HepG2 (cell line): Measurements from ENCODE around the gene CDK13. TPM values are rescaled to one million over a fixed set of nuclear protein-coding genes. Genes with fewer than 3 reads are reported as not detected.

ENCODE experiments used
- AHR ChIP-seq: IDR thresholded peaks from 2 replicates; pipeline ENCODE4 v1.6.1; 2018; ENCODE audit warnings: missing genetic modification reagents, missing compliant biosample characterization
- CREB1 ChIP-seq, 2 experiments: fragments of 450-650 bp in 1 of 2; IDR thresholded peaks; 2 replicates each; pipeline ENCODE4 v1.6.1; 2016 to 2017; ENCODE audit warnings: control low read depth in 1 of 2, mild to moderate bottlenecking in 1 of 2, missing compliant biosample characterization in 1 of 2, missing genetic modification characterization in 1 of 2
- FOXP1 ChIP-seq, 2 experiments: fragments of 450-650 bp in 1 of 2; IDR thresholded peaks; 2 replicates each; pipeline ENCODE4 v1.6.1; 2017 to 2018; ENCODE audit warnings: antibody characterized with exemption in 1 of 2
- HDAC6 ChIP-seq: fragments of 200-600 bp; sonication (generic); IDR thresholded peaks from 2 replicates; pipeline ENCODE4 v1.7.0; 2017; ENCODE audit warnings: mild to moderate bottlenecking, antibody characterized with exemption, low read length, low read depth
- KAT7 ChIP-seq: IDR thresholded peaks from 2 replicates; pipeline ENCODE4 v1.6.1; 2018; ENCODE audit warnings: borderline replicate concordance, missing compliant biosample characterization
- KDM2A ChIP-seq: sonication (generic); formaldehyde crosslinking; IDR thresholded peaks from 2 replicates; pipeline ENCODE4 v1.4.0; 2020; ENCODE audit warnings: low read depth, missing genetic modification reagents, borderline replicate concordance
- MED1 ChIP-seq: sonication (generic); formaldehyde crosslinking; IDR thresholded peaks from 2 replicates; pipeline ENCODE4 v1.4.0; 2020; ENCODE audit warnings: missing genetic modification reagents
- PTBP1 ChIP-seq: fragments of 200-400 bp; formaldehyde crosslinking; IDR thresholded peaks from 2 replicates; pipeline ENCODE4 v1.6.1; 2018; ENCODE audit warnings: low read length, low read depth; ENCODE audit not compliant: poor library complexity, severe bottlenecking
- RFXANK ChIP-seq: IDR thresholded peaks from 2 replicates; pipeline ENCODE4 v1.6.1; 2016
- SMARCC2 ChIP-seq: fragments of 450-650 bp; IDR thresholded peaks from 2 replicates; pipeline ENCODE4 v1.6.1; 2017; ENCODE audit warnings: antibody characterized with exemption, mild to moderate bottlenecking
- TAF1 ChIP-seq: sonication (generic); formaldehyde crosslinking; IDR thresholded peaks from 2 replicates; pipeline ENCODE4 v1.4.0; 2020; ENCODE audit warnings: missing genetic modification reagents
- ZNF251 ChIP-seq: sonication (generic); formaldehyde crosslinking; IDR thresholded peaks from 2 replicates; pipeline ENCODE4 v1.9.0; 2021; ENCODE audit warnings: mild to moderate bottlenecking, missing genetic modification reagents
- ZNF615 ChIP-seq: sonication (generic); formaldehyde crosslinking; IDR thresholded peaks from 2 replicates; pipeline ENCODE4 v1.5.0; 2020; ENCODE audit warnings: mild to moderate bottlenecking, missing genetic modification reagents, borderline replicate concordance
- ZNF670 ChIP-seq: sonication (generic); formaldehyde crosslinking; IDR thresholded peaks from 2 replicates; pipeline ENCODE4 v1.8.0; 2022; ENCODE audit warnings: mild to moderate bottlenecking, missing genetic modification reagents, borderline replicate concordance
- ZNF772 ChIP-seq: sonication (generic); formaldehyde crosslinking; IDR thresholded peaks from 2 replicates; pipeline ENCODE4 v1.5.0; 2020; ENCODE audit warnings: mild to moderate bottlenecking, missing genetic modification reagents
- ZNF891 ChIP-seq: sonication (generic); formaldehyde crosslinking; IDR thresholded peaks from 2 replicates; pipeline ENCODE4 v1.5.0; 2020; ENCODE audit warnings: mild to moderate bottlenecking, missing genetic modification reagents
- ZSCAN20 ChIP-seq: sonication (generic); formaldehyde crosslinking; IDR thresholded peaks from 2 replicates; pipeline ENCODE4 v1.4.0; 2020; ENCODE audit warnings: missing genetic modification reagents, mild to moderate bottlenecking, borderline replicate concordance
- ZSCAN30 ChIP-seq: sonication (generic); formaldehyde crosslinking; IDR thresholded peaks from 2 replicates; pipeline ENCODE4 v1.5.0; 2020; ENCODE audit warnings: mild to moderate bottlenecking, missing genetic modification reagents
- polyA plus RNA-seq, 8 experiments: library from polyadenylated mRNA; depleted of rRNA in 3 of 8; stranded (reverse) in 7 of 8; unstranded in 1 of 8; fragments of >200 nt; fragmentation: Illumina TruSeq in 4 of 8; extraction: Trizol in 4 of 8; gene quantifications; 2 replicates each; pipeline versions ENCODE4 v1.2.1 to v1.2.3, GENCODE V29; 2011 to 2016; ENCODE audit warnings: low read depth in 4 of 8, missing spikeins in 1 of 8, mixed read lengths in 1 of 8; ENCODE audit not compliant: insufficient read depth in 1 of 8
- total RNA-seq, 5 experiments: library from RNA; depleted of rRNA; stranded (reverse); fragments of >200 nt; fragmentation: Illumina TruSeq; extraction: Trizol; gene quantifications; 2 replicates each; pipeline ENCODE4 v1.2.3, GENCODE V29; 2016; ENCODE audit warnings: low read depth in 1 of 5
- TF ChIP-seq, protein P1 (sequence below): fragments of 450-650 bp; IDR thresholded peaks from 2 replicates; pipeline ENCODE4 v1.6.1; 2017; ENCODE audit warnings: mild to moderate bottlenecking
- TF ChIP-seq, protein P2 (sequence below): sonication (generic); formaldehyde crosslinking; IDR thresholded peaks from 2 replicates; pipeline ENCODE4 v1.5.0; 2020; ENCODE audit warnings: mild to moderate bottlenecking, low read depth, missing genetic modification reagents, borderline replicate concordance
- TF ChIP-seq, protein P3 (sequence below): sonication (generic); formaldehyde crosslinking; IDR thresholded peaks from 2 replicates; pipeline ENCODE4 v1.4.0; 2020; ENCODE audit warnings: missing genetic modification reagents
- TF ChIP-seq, protein P4 (sequence below): sonication (generic); formaldehyde crosslinking; IDR thresholded peaks from 2 replicates; pipeline ENCODE4 v1.4.0; 2020; ENCODE audit warnings: missing genetic modification reagents

Gene CDK13
- total and polyA plus RNA-seq, 2 of the 13 experiments (the other 11 are each of a cell fraction or from before 2014, with no cell fraction given): 21.0 to 40.9 TPM

- TF ChIP-seq AHR: no peak; the same call in 1 of the 2 replicates
- peak; percentile 63 for TF ChIP-seq TAF1 (CRISPR knock-in tag)
- no peak for TF ChIP-seq FOXP1 (IDR thresholded peaks at IDR 0.05)
- no peak for TF ChIP-seq FOXP1 (CRISPR knock-in tag; IDR thresholded peaks at IDR 0.05)
- no peak for TF ChIP-seq HDAC6
- no peak for TF ChIP-seq CREB1 (IDR thresholded peaks at IDR 0.05)
- TF ChIP-seq CREB1 (CRISPR knock-in tag; IDR thresholded peaks at IDR 0.05): no peak
- TF ChIP-seq, protein P1, sequence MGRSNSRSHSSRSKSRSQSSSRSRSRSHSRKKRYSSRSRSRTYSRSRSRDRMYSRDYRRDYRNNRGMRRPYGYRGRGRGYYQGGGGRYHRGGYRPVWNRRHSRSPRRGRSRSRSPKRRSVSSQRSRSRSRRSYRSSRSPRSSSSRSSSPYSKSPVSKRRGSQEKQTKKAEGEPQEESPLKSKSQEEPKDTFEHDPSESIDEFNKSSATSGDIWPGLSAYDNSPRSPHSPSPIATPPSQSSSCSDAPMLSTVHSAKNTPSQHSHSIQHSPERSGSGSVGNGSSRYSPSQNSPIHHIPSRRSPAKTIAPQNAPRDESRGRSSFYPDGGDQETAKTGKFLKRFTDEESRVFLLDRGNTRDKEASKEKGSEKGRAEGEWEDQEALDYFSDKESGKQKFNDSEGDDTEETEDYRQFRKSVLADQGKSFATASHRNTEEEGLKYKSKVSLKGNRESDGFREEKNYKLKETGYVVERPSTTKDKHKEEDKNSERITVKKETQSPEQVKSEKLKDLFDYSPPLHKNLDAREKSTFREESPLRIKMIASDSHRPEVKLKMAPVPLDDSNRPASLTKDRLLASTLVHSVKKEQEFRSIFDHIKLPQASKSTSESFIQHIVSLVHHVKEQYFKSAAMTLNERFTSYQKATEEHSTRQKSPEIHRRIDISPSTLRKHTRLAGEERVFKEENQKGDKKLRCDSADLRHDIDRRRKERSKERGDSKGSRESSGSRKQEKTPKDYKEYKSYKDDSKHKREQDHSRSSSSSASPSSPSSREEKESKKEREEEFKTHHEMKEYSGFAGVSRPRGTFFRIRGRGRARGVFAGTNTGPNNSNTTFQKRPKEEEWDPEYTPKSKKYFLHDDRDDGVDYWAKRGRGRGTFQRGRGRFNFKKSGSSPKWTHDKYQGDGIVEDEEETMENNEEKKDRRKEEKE: no peak
- 0 out of 2 replicates have a peak, but pooled peaks have one; percentile 29 for TF ChIP-seq MED1 (CRISPR knock-in tag)
- no peak; the same call in 1 of the 2 replicates for TF ChIP-seq ZSCAN20 (CRISPR knock-in tag)
- TF ChIP-seq RFXANK (CRISPR knock-in tag): no peak
- no peak for TF ChIP-seq ZNF772 (CRISPR knock-in tag)
- TF ChIP-seq, protein P2, sequence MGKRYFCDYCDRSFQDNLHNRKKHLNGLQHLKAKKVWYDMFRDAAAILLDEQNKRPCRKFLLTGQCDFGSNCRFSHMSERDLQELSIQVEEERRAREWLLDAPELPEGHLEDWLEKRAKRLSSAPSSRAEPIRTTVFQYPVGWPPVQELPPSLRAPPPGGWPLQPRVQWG (CRISPR knock-in tag): no peak
- no peak for TF ChIP-seq ZNF891 (CRISPR knock-in tag)
- TF ChIP-seq ZNF615: no peak
- no peak for TF ChIP-seq ZNF670 (CRISPR knock-in tag)
- no peak for TF ChIP-seq ZNF251 (CRISPR knock-in tag)
- TF ChIP-seq, protein P3, sequence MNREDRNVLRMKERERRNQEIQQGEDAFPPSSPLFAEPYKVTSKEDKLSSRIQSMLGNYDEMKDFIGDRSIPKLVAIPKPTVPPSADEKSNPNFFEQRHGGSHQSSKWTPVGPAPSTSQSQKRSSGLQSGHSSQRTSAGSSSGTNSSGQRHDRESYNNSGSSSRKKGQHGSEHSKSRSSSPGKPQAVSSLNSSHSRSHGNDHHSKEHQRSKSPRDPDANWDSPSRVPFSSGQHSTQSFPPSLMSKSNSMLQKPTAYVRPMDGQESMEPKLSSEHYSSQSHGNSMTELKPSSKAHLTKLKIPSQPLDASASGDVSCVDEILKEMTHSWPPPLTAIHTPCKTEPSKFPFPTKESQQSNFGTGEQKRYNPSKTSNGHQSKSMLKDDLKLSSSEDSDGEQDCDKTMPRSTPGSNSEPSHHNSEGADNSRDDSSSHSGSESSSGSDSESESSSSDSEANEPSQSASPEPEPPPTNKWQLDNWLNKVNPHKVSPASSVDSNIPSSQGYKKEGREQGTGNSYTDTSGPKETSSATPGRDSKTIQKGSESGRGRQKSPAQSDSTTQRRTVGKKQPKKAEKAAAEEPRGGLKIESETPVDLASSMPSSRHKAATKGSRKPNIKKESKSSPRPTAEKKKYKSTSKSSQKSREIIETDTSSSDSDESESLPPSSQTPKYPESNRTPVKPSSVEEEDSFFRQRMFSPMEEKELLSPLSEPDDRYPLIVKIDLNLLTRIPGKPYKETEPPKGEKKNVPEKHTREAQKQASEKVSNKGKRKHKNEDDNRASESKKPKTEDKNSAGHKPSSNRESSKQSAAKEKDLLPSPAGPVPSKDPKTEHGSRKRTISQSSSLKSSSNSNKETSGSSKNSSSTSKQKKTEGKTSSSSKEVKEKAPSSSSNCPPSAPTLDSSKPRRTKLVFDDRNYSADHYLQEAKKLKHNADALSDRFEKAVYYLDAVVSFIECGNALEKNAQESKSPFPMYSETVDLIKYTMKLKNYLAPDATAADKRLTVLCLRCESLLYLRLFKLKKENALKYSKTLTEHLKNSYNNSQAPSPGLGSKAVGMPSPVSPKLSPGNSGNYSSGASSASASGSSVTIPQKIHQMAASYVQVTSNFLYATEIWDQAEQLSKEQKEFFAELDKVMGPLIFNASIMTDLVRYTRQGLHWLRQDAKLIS (CRISPR knock-in tag): 0 out of 2 replicates have a peak, but pooled peaks have one; percentile 24
- TF ChIP-seq KDM2A: peak; percentile 85
- TF ChIP-seq, protein P4, sequence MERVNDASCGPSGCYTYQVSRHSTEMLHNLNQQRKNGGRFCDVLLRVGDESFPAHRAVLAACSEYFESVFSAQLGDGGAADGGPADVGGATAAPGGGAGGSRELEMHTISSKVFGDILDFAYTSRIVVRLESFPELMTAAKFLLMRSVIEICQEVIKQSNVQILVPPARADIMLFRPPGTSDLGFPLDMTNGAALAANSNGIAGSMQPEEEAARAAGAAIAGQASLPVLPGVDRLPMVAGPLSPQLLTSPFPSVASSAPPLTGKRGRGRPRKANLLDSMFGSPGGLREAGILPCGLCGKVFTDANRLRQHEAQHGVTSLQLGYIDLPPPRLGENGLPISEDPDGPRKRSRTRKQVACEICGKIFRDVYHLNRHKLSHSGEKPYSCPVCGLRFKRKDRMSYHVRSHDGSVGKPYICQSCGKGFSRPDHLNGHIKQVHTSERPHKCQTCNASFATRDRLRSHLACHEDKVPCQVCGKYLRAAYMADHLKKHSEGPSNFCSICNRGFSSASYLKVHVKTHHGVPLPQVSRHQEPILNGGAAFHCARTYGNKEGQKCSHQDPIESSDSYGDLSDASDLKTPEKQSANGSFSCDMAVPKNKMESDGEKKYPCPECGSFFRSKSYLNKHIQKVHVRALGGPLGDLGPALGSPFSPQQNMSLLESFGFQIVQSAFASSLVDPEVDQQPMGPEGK (CRISPR knock-in tag): peak; percentile 84
- no peak for TF ChIP-seq ZSCAN30 (CRISPR knock-in tag)
- no peak for TF ChIP-seq PTBP1
- no peak for TF ChIP-seq SMARCC2
- 0 out of 2 replicates have a peak, but pooled peaks have one; percentile 23 for TF ChIP-seq KAT7
These were observed at the start of gene CDK13 (continued) for GRCh38 chr7:39949971-39950472.
